NCI-H1048 (cell line): ENCODE results near the gene MSI2.
A peak's percentile ranks its signal among the peaks of the same experiment; 100 is the strongest.
"Not testable (repeated sequence)": the region's sequence is repeated elsewhere in the genome, so short reads cannot be mapped to it uniquely, and the experiment has no call there.

Experiments
- DNase-seq: peaks from one replicate; lab custom pipeline; 2025; lab: John Stamatoyannopoulos, UW

Gene MSI2

GRCh38 chr17:57619061-57619937, 363.0 kb downstream of the MSI2 start:
- no peak for DNase-seq

- DNase-seq = no peak
Observed at GRCh38 chr17:57620576-57620975, 364.3 kb downstream of the MSI2 start.

DNA sequence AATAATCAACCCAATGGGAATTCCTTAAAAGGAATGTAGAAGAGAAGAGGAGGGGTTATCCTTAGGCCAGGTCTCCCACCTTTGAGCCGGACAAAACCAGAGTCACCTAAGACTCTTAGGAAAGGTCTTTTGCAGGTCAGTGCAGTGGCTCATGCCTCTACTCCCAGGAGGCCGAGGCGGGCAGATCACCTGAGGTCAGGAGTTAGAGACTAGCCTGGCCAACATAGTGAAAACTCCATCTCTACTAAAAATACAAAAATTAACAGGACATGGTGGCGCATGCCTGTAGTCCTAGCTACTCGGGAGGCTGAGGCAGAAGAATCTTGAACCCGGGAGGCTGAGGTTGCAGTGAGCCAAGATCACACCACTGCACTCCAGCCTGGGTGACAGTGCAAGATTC, 365.5 kb downstream of the MSI2 start:
- not testable (repeated sequence) for DNase-seq

- DNase-seq = no peak
Observed at GRCh38 chr17:57622306-57622682, 366.0 kb downstream of the MSI2 start.

- peak; percentile 34 for DNase-seq
Observed at GRCh38 chr17:57622683-57623433, 366.5 kb downstream of the MSI2 start.

DNA sequence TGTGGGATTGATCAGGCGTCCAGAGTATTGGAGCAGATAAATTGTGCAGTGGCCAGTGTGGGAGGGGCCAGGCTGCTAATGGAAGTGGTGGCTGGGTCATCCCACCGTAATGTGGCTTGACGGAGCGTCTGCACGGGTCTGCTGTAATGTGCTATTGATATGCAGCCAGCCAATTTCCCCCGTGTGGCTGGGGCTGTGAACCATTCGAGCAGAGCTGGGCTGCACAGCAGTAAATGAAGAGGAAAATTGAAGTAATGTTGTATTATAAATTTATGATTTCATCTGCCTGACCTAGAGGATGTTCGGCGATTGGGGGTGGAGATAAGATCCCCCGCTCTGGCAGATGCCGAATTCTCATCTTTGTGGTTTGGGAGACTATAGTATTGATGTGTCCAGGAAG, 367.3 kb downstream of the MSI2 start:
- no peak for DNase-seq

DNA sequence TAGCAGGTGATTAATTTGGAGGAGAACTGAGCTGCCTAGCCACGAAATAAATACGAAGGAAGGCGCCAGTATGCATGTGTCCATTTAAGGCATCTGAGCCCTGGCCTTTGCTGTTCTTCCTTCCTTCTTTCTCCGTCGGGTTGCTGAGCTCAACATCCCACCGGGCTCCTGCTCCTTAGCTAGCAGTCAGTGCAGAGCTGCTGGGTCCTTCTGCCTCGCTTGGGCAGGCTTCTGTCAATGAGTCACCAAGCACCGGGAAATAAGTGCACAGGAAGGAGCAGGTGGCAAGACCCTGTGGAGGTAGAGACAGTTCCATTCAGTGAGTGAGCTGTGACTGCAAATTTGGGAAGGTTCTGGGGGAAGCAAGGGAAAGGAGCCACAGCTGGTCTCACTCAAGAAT, 368.1 kb downstream of the MSI2 start:
- DNase-seq = no peak

DNA sequence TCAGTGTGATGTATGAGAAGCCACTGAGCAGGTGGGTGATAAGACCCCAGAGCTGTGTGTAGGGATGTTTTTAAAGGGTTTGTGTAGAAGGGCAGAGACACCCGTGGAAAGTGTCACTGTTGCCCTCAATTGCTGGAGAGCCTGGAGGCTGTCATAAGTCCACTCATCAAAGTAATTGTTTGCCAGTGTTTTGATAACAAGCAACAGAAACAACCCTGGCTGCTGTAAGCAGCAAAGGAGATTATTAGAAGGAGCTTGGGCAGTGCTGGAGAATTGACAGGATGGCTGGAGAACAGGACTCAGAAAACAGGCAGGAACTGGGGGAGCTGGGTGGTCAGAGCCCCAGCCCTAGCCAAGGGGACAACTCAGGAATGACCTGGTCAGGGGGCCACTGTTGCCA, 369.2 kb downstream of the MSI2 start:
- no peak for DNase-seq

DNA sequence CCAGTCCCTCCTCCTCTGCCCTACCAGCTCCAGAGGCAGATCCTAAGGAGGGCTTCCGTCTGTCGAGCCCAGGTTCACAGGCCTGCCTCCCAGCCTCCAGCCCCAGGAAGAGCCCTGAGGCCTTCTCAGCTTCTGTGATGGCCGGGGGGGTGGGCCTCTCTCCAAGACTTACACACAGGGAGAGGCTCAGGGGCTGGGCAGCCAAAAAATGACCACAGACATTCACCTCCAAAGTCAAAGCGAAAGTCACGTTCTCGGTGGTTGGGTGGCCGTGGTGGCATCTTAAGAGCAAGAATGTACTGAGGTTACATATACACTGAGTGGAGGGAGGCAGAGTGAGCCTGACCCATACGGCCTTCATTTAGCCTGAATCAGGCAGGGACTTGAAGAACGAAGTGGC, 369.6 kb downstream of the MSI2 start:
- no peak for DNase-seq

DNA sequence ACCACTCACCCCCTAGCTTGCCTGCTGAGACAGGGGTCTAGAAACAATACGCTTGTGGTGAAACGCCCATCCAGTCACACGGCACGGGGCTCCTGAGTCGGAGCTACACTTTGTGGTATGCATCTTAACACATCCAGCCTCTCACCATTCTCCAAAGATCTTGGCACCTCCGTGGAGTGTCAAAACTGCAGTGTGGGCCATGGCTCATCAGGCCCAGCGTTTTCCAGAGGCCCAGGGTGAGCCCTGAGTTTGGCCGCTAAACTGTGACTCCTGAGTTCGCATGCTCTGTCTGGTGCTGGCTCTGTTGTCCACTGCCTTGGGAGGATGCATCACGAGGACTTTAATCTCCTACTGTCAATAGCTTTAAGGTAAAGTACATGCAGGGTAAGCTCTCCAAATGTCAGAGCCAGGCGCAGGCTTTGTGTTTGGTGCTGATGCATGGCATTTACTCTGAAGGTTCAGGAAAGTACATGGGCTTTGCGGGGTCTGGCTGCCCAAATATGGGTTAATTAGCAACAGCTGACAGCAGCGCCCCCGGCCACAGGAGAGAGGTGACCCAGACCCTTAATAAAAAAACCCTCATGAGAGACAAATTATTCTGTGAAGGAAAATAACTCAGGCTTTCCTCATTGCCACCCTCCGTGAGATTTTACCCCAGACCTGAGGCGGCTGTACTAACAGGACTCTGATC, 370.3 kb downstream of the MSI2 start:
- no peak for DNase-seq

- no peak for DNase-seq
Observed at GRCh38 chr17:57627591-57627990, 371.3 kb downstream of the MSI2 start.

DNA sequence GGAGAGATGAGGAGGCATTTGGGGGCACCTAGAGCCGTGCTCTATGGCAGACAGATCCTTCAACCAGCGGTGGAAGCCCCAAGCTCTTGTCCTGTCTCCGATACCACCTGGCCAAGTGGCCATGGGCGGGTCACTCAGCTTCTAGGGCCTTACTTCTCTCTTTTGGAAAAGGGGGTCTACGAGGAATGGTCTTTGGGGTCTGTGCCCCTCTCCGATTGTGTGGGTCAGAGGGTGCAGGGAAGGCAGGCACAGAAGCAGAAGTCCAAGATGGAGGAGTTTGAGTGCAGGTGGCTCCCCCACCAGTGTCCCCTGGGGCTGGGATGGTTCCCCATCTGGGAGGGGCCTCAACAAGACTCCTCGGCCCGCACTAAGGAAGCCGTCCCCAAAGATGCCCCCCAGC, 372.1 kb downstream of the MSI2 start:
- DNase-seq = no peak

DNA sequence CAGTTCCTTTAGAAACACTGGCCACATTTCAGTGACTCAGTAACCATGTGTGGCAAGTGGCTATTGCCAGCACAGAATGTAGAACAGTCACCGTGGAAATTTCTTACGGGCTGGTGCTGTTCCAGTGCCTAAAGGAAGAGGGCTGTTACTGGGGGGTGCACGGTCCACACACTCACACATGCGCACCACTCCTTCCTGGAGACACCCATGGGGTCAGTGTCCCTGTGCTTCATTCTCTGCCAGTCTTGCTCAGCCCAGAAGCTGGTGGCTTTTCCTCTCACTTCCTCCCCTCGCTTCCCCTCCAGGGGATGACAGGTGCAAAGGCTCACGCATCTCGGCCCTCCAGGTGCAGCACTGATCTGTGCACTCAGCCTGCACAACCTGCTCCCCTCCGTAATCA, 373.1 kb downstream of the MSI2 start:
- no peak for DNase-seq

- DNase-seq = no peak
Observed at GRCh38 chr17:57629886-57630285, 373.6 kb downstream of the MSI2 start.

GRCh38 chr17:57630736-57631135, 374.4 kb downstream of the MSI2 start:
- no peak for DNase-seq

DNA sequence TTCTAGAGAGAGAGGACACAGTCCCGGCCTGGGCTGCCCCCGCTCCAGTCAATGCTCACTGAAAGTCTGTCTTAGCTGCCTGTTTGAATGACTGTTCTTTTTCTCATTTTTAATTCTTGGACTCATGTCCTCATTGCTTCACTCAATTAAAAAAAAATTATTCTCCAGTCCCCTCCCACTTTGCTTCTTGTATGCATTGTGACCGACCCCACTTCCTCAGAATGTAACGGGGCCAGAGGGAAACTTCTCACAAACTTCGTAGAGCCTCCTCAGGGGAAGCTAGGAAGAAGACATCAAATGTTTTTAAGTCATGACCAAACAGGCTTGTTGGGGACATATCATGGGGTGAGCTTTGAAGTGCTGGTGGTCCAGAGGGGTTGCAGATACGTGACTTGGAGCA, 375.5 kb downstream of the MSI2 start:
- DNase-seq = no peak

DNA sequence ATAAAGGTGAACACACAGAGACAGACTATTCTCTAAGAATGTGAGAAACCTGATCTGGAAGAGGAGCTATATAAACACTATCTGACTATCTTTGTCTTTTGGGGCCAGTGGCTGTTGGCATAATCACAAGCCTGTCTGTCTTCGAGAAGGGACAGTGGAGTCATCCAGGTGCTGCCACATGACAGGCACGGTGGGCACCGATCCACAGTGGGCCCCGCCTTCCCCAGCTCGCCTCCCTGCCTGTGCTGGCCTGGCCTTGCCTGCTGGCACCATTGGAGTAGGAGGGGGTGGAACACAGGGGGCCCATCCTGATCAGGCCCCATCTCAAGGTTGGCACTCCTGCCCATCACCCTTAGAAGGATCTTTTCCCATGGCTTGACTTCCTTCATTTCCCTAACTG, 376.0 kb downstream of the MSI2 start:
- DNase-seq = no peak

- DNase-seq = no peak
Observed at GRCh38 chr17:57633236-57633635, 376.9 kb downstream of the MSI2 start.

DNA sequence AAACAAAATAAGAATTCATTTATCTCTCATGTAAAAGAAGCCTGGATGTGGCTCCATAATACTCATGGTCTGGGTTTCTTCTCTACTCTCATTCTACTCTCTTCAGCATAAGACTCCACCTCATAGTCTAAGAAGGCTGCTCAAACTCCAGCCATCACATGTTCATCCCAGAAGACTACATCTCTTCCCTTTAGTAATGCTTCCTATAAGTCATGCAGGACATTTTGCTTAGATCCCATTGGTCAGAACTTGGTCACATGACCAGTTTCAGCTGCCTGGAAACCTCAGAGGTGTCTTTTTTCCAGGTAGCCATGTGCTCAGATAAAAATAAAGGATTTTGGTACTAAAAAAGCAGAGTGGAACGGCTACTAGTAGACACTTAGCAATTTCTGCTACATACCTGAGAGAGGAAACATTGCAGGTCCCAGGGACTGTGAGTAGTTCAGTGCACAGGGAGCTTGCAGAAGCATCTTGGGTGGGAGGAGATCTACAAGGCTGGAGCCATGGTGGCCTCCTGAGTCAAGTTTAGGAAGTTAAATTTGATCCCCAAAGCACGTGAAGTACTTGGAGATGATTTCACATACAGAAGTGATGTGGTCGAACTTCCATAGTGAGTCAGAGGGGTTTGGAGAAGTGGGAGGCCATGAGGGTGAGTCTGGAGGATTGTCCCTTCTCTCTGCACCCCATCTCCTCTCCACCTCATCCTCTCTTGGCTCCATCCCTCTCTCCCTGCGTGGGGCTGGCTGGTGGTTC, 378.6 kb downstream of the MSI2 start:
- DNase-seq = no peak

- no peak for DNase-seq
Observed at GRCh38 chr17:57636274-57636673, 380.0 kb downstream of the MSI2 start.

GRCh38 chr17:57636985-57637665, 380.8 kb downstream of the MSI2 start:
- no peak for DNase-seq

DNA sequence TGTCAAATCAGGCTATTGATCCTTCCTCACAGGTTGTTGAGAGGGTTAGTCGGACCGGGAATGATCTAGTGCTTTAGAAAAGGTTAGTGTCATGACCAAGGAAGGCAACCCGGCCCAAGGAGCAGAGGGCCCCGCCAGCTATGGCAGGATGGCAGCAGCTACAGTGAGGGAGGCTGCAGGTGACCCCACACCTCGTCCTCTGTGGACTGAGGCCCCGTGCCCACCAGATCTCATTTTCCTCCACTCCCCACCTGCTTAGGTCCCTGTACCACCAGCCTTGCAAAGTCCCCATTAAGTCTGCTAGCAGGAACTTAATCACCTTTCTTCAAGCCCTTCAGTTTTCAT, 381.3 kb downstream of the MSI2 start:
- DNase-seq = no peak
